Ishikawa (cell line): ENCODE measurements around the gene DYNLT5.

Experiments
- CEBPB ChIP-seq: IDR thresholded peaks from 2 replicates; pipeline ENCODE4 v1.6.1; 2012
- CREB1 ChIP-seq: IDR thresholded peaks from 2 replicates; pipeline ENCODE4 v1.6.1; 2012; ENCODE audit warnings: low read depth
- EGR1 ChIP-seq: IDR thresholded peaks from 2 replicates; pipeline ENCODE4 v1.6.1; 2012
- EP300 ChIP-seq: IDR thresholded peaks from 2 replicates; pipeline ENCODE4 v1.6.1; 2012; ENCODE audit warnings: borderline replicate concordance
- FOXM1 ChIP-seq: IDR thresholded peaks from 2 replicates; pipeline ENCODE4 v1.6.1; 2012; ENCODE audit warnings: low read depth, borderline replicate concordance
- MAX ChIP-seq: IDR thresholded peaks from 2 replicates; pipeline ENCODE4 v1.6.1; 2012
- NFIC ChIP-seq: IDR thresholded peaks from 2 replicates; pipeline ENCODE4 v1.6.1; 2012
- RAD21 ChIP-seq: IDR thresholded peaks from 2 replicates; pipeline ENCODE4 v1.6.1; 2012; ENCODE audit warnings: low read depth
- TAF1 ChIP-seq: IDR thresholded peaks from 2 replicates; pipeline ENCODE4 v1.6.1; 2012; ENCODE audit warnings: low read depth, mild to moderate bottlenecking
- TCF12 ChIP-seq: IDR thresholded peaks from 2 replicates; pipeline ENCODE4 v1.6.1; 2012; ENCODE audit warnings: low read depth
- TEAD4 ChIP-seq: IDR thresholded peaks from 2 replicates; pipeline ENCODE4 v1.6.1; 2012
- YY1 ChIP-seq: IDR thresholded peaks from 2 replicates; pipeline ENCODE4 v1.6.1; 2012; ENCODE audit warnings: low read depth
- ZBTB7A ChIP-seq: IDR thresholded peaks from 2 replicates; pipeline ENCODE4 v1.6.1; 2012; ENCODE audit warnings: low read depth
- TF ChIP-seq, protein P1 (sequence below): IDR thresholded peaks from 2 replicates; pipeline ENCODE4 v1.6.1; 2012
- TF ChIP-seq, protein P2 (sequence below): IDR thresholded peaks from 2 replicates; pipeline ENCODE4 v1.6.1; 2012; ENCODE audit warnings: low read depth, mild to moderate bottlenecking

DYNLT5 gene

DNA sequence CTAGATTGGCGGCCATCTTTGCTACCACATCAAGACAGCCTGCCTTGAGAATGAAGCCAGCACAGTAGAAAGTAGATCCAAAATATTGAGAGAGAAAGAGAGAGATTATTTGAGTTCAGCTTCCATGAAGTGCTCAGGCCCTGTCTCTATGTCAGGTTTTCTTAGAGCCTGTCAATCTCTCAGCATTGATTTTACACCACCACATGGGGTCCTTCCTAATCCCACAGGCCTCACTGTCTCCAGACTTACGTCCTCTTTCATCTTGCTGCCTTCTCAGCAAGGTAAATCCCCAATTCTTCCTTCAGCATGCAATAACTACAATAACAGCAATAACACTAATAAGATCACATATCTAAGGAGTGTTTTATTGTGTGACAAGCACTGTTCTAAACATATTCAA, 21.0 kb downstream of the DYNLT5 start:
- TF ChIP-seq CREB1 (no peak), MAX (no peak), CEBPB (no peak), TEAD4 (no peak), ZBTB7A (no peak), TCF12 (no peak), EP300 (no peak), YY1 (no peak), RAD21 (no peak), FOXM1 (no peak), NFIC (no peak), EGR1 (no peak), TAF1 (no peak)
- TF ChIP-seq, protein P1, sequence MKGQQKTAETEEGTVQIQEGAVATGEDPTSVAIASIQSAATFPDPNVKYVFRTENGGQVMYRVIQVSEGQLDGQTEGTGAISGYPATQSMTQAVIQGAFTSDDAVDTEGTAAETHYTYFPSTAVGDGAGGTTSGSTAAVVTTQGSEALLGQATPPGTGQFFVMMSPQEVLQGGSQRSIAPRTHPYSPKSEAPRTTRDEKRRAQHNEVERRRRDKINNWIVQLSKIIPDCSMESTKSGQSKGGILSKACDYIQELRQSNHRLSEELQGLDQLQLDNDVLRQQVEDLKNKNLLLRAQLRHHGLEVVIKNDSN: no peak
- TF ChIP-seq, protein P2, sequence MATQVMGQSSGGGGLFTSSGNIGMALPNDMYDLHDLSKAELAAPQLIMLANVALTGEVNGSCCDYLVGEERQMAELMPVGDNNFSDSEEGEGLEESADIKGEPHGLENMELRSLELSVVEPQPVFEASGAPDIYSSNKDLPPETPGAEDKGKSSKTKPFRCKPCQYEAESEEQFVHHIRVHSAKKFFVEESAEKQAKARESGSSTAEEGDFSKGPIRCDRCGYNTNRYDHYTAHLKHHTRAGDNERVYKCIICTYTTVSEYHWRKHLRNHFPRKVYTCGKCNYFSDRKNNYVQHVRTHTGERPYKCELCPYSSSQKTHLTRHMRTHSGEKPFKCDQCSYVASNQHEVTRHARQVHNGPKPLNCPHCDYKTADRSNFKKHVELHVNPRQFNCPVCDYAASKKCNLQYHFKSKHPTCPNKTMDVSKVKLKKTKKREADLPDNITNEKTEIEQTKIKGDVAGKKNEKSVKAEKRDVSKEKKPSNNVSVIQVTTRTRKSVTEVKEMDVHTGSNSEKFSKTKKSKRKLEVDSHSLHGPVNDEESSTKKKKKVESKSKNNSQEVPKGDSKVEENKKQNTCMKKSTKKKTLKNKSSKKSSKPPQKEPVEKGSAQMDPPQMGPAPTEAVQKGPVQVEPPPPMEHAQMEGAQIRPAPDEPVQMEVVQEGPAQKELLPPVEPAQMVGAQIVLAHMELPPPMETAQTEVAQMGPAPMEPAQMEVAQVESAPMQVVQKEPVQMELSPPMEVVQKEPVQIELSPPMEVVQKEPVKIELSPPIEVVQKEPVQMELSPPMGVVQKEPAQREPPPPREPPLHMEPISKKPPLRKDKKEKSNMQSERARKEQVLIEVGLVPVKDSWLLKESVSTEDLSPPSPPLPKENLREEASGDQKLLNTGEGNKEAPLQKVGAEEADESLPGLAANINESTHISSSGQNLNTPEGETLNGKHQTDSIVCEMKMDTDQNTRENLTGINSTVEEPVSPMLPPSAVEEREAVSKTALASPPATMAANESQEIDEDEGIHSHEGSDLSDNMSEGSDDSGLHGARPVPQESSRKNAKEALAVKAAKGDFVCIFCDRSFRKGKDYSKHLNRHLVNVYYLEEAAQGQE: no peak

GRCh38 chr1:66774438-66774837, 22.2 kb downstream of the DYNLT5 start:
- TF ChIP-seq ZBTB7A (no peak), FOXM1 (no peak), RAD21 (no peak)

DNA sequence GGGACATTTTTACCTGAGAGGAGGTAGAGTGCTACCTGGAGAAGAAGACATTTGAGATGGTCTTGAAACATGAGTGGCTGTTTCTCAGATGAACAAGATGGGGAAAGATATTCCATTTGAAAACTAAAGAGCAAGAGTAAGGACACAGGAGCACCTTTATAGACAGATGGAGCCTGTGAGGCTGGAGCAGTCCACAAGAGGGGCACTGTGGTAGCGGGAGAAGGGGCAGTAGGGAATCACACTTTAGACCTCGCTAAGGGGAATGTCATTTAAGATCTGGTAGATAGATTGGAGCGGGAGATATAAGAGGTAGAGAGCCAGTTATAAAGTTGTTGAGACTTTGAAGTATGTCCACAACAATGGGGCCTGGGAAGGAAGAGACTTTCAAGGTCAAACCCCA, 23.4 kb downstream of the DYNLT5 start:
- TF ChIP-seq YY1 (no peak), MAX (no peak), CREB1 (no peak), TEAD4 (no peak), EGR1 (no peak), TAF1 (no peak), RAD21 (no peak), CEBPB (no peak), EP300 (no peak)
- TF ChIP-seq, protein P1: no peak

DNA sequence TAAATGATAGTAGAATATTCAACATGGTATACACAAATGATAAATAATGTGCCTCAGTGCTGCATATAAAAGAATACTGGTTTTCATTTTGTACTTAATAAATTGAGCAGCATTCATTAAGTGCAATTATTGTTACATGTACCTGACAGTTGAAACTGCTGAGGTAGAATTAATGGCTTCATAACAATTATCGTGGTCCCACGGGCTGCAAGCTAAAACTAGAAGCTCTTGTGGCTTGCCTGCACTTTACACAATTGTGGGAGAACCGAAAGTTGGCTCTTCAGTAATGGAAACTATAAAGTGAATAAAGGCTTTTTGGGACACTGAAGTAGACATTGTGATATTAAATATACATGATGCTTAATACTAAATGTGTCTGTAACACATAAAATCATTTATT, 25.6 kb downstream of the DYNLT5 start:
- TF ChIP-seq CREB1 (no peak), FOXM1 (no peak), TAF1 (no peak), NFIC (no peak), RAD21 (no peak), MAX (no peak), EP300 (no peak), YY1 (no peak), ZBTB7A (no peak), EGR1 (no peak), TEAD4 (no peak), CEBPB (no peak), TCF12 (no peak)
- TF ChIP-seq, protein P2: no peak
- TF ChIP-seq, protein P1: no peak

DNA sequence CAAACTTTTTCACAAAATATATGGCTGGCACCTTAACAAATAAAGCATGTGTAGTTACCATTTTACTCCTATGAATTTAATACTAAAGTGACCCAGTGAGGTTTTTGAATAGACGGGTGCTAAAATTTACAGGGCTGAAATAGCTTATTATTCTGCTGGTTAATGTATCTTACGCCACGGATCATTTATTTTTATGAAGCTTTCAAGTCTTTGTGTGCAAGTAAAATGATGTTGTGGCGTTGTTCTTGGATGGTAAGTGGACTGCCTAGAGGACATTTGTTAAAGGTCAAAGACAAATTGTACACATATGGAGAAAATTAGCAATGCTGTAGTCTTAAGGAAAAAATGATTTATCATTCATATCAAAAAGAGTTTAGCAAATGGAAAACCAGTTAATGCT, 26.0 kb downstream of the DYNLT5 start:
- no peak for TF ChIP-seq YY1
- no peak for TF ChIP-seq ZBTB7A
- no peak for TF ChIP-seq TCF12
- TF ChIP-seq, protein P1: no peak
- no peak for TF ChIP-seq RAD21
- no peak for TF ChIP-seq TAF1
- TF ChIP-seq, protein P2: no peak
- no peak for TF ChIP-seq TEAD4
